Upper lobe of right lung (tissue), 1 donor: Measurements from ENCODE around the gene INTS6L. TPM values are rescaled to one million over a fixed set of nuclear protein-coding genes. Genes with fewer than 3 reads are reported as not detected.

Experiments
- ATAC-seq: fragments of 200-7000 bp; cut with Tn5 transposase; one replicate; pipeline ENCODE4 v1.9.1; 2020; ENCODE audit warnings: mild to moderate bottlenecking, moderate library complexity
- DNase-seq: peaks from one replicate; pipeline ENCODE4 v3.0.0-alpha.2; 2020
- H3K27ac ChIP-seq: fragments of 200-600 bp; one replicate; pipeline ENCODE4 v1.8.0; 2022
- H3K27me3 ChIP-seq: fragments of 200-600 bp; one replicate; pipeline ENCODE4 v1.8.0; 2022; ENCODE audit warnings: mild to moderate bottlenecking
- H3K36me3 ChIP-seq: fragments of 200-600 bp; one replicate; pipeline ENCODE4 v1.8.0; 2022
- H3K4me1 ChIP-seq: fragments of 200-600 bp; one replicate; pipeline ENCODE4 v1.8.0; 2022
- H3K4me3 ChIP-seq: fragments of 200-600 bp; one replicate; pipeline ENCODE4 v1.8.0; 2022; ENCODE audit warnings: mild to moderate bottlenecking
- H3K9me3 ChIP-seq: fragments of 200-600 bp; one replicate; pipeline ENCODE4 v1.8.0; 2022
- intact Hi-C: fragments of 100-400 bp; cut with DNase I; formaldehyde crosslinking; loops from one replicate; pipeline ENCODE4 v1.11.0; 2022
- total RNA-seq: library from RNA; stranded (reverse); fragmentation: NEBNext Ultra II Directional; extraction: Animal tissue kit (Norgen Biotek cat#: 25700); gene quantifications from one replicate; pipeline ENCODE4 v1.2.1, GENCODE V29; 2021
- TF ChIP-seq, protein P1 (sequence below): fragments of 200-600 bp; IDR thresholded peaks from one replicate; pipeline ENCODE4 v1.8.0; 2022; ENCODE audit warnings: antibody characterized with exemption
- donor health status: DM: no; HTN: yes; CAD: no; lungs with severe emphysema.

Gene INTS6L
- total RNA-seq, 1 donor from 2014 or later = 7.4 TPM

DNA sequence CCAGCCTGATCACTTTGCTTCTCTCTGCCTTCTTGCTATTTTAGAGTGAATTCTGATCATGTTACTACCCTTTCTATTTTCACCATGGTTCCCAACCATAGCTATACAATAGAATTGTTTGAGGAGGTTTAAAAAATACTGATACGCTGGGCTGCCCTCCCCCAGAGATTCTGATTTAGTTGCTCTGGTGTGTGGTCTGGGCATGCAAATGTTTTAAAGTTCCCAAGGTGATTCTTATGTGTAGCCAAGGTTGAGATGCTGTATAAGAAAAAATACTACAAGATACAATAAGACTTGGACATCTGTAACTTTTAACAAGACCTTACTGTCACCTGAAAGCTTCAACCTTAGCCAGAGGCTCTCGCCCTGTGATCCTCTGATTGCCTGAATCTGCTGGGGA lies 22.2 kb upstream of the INTS6L start:
- H3K4me1 ChIP-seq = no peaks in the 10 kb centered on the region
- intact Hi-C loops = no loop called here
- DNase-seq (no peak), ATAC-seq (no peak)
- no peak overlapping the region for H3K27ac ChIP-seq
- no peaks in the 10 kb centered on the region for H3K36me3 ChIP-seq
- H3K27me3 ChIP-seq = no peaks in the 10 kb centered on the region
- no peak overlapping the region for H3K4me3 ChIP-seq
- TF ChIP-seq, protein P1, sequence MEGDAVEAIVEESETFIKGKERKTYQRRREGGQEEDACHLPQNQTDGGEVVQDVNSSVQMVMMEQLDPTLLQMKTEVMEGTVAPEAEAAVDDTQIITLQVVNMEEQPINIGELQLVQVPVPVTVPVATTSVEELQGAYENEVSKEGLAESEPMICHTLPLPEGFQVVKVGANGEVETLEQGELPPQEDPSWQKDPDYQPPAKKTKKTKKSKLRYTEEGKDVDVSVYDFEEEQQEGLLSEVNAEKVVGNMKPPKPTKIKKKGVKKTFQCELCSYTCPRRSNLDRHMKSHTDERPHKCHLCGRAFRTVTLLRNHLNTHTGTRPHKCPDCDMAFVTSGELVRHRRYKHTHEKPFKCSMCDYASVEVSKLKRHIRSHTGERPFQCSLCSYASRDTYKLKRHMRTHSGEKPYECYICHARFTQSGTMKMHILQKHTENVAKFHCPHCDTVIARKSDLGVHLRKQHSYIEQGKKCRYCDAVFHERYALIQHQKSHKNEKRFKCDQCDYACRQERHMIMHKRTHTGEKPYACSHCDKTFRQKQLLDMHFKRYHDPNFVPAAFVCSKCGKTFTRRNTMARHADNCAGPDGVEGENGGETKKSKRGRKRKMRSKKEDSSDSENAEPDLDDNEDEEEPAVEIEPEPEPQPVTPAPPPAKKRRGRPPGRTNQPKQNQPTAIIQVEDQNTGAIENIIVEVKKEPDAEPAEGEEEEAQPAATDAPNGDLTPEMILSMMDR = no peak
- H3K9me3 ChIP-seq = no peaks in the 10 kb centered on the region

DNA sequence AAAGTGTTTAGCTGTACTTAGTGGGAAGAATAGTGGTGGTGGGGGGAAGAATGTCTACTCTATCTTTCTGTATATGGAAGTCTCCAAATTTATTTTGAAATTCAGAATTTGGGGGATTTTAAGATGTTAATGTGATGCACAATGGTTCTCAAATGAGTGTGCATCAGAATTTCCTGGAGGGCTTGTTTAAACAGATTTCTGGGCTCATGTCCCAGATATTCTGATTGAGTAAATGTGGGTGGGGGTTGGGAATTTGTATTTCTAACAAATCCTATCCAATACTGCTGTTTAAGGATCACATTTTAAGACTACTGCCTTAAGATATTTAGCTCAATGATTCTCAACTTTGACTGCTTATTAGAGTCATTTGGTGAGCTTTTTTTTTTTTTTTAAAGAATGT lies 15.1 kb upstream of the INTS6L start:
- H3K36me3 ChIP-seq = no peaks in the 10 kb centered on the region

DNA sequence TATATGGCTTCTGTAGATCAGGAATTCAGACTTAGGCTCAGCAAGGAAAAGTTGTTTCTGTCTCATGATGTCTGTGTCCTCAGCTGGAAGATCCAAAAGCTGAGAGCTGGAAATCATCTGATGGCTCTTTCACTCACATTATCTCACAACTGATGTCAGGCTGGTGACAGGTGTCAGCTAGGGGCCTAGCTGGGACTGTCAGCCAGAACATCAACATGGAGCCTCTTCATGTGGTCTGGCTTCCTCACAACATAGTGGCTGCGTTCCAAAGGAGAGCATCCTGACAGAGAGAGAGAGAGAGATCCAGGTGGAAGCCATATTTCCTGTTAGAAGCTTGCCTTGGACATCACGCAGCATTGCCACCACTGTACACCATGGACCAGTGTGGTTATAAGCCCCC lies 10.6 kb upstream of the INTS6L start:
- Histone ChIP-seq H3K9me3 (no peaks in the 10 kb centered on the region), H3K4me3 (no peak overlapping the region), H3K27ac (no peak overlapping the region), H3K4me1 (no peaks in the 10 kb centered on the region), H3K27me3 (no peaks in the 10 kb centered on the region), H3K36me3 (no peaks in the 10 kb centered on the region)
- DNase-seq (no peak), ATAC-seq (no peak)
- intact Hi-C loops = no loop called here
- TF ChIP-seq, protein P1 = no peak

More for the DNA sequence above, 15.1 kb upstream of the INTS6L start:
- intact Hi-C loops = no loop called here
- DNase-seq (no peak), ATAC-seq (no peak)
- Histone ChIP-seq H3K4me3 (no peak overlapping the region), H3K27me3 (no peaks in the 10 kb centered on the region), H3K27ac (no peak overlapping the region), H3K4me1 (no peaks in the 10 kb centered on the region), H3K9me3 (no peaks in the 10 kb centered on the region)
- TF ChIP-seq, protein P1 = no peak

DNA sequence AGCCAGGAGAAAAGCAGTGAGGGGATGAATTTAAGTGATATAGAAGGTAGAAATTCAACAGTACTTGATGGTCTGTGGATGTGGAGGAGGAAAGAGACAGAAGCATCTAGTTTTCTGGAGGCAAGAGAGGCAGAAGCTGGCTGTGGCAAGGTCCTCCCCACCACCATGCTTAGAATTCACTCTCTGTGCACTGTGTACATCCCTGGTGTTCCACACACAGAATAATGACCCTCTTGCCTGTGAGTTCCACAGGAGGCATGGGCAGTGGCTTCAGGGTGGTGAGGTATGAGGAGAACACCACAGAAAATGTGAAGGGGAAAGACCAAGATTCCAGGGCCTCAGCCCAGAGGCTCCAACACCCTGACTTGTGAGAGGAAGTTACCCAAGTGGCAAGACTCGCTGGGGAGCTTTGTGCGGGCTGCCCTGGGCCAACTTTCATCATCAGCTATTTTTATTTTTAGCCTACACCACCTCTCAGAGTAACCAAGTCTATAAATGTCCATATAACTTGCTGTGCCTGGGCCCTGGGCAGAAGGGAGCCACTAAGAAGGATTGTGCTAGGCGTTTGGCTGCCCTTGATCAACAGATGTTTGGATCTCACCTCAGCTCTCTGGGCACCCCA lies 7.8 kb upstream of the INTS6L start:
- no peaks in the 10 kb centered on the region for H3K9me3 ChIP-seq
- no peak for ATAC-seq
- no peaks in the 10 kb centered on the region for H3K27me3 ChIP-seq
- TF ChIP-seq, protein P1 = no peak
- no peak for DNase-seq
- H3K4me3 ChIP-seq = no peak overlapping the region
- intact Hi-C loops = no loop called here
- H3K27ac ChIP-seq = no peak overlapping the region
- H3K36me3 ChIP-seq = no peaks in the 10 kb centered on the region
- H3K4me1 ChIP-seq = no peaks in the 10 kb centered on the region

DNA sequence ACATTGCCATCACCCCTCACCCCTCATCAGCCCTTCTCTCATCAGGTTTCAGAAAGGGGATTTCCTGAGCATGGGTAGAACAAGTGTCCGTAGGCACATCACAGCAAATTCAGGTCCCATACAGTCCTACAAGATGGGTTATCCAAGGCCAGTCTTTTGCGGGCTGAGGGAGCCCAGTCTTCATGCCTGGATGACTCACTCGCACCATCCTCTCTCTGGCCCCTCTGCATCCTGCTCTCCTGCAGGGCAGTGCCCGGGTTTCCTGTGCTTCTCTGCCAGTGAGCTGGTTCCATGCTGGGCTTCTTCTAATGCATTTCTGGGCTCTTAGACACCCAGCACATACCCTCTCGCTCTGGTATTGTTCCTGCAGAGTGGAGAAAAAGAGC lies 7.3 kb upstream of the INTS6L start:
- H3K27me3 ChIP-seq = no peaks in the 10 kb centered on the region
- ATAC-seq (no peak), DNase-seq (no peak)
- intact Hi-C loops = no loop called here
- no peaks in the 10 kb centered on the region for H3K4me1 ChIP-seq
- no peaks in the 10 kb centered on the region for H3K9me3 ChIP-seq
- TF ChIP-seq, protein P1 = no peak
- H3K36me3 ChIP-seq = no peaks in the 10 kb centered on the region
- no peak overlapping the region for H3K27ac ChIP-seq
- no peak overlapping the region for H3K4me3 ChIP-seq

DNA sequence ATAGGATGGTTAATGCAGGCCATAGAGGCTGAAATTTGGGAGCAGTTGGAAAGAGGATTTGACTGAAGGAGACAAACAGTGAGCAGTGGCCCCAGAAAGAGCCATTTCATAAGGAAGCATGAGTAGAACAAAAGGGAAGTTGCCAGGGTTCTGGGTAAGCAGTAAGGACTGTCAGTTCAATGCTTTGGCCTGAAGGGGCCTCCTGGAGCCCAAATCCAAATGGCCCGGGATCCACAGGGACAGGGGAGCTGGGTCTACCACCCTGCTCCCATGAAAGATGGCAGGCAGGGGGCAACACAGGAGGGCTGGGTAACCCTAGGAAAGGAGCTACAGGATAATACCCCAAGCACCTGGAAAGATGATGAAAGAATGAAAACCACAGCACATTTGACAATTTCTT lies 4.1 kb upstream of the INTS6L start:
- no peaks in the 10 kb centered on the region for H3K9me3 ChIP-seq
- ATAC-seq = no peak
- TF ChIP-seq, protein P1 = peak; percentile 6
- no peaks in the 10 kb centered on the region for H3K4me1 ChIP-seq
- H3K36me3 ChIP-seq = no peaks in the 10 kb centered on the region
- no peak for DNase-seq
- no peaks in the 10 kb centered on the region for H3K27me3 ChIP-seq
- H3K27ac ChIP-seq = no peak overlapping the region
- H3K4me3 ChIP-seq = no peak overlapping the region
- intact Hi-C loops = no loop called here
